Muscle of arm (tissue), 12 donors: Measurements from ENCODE around the gene PTPRN2. TPM values are rescaled to one million over a fixed set of nuclear protein-coding genes. Genes with fewer than 3 reads are reported as not detected.
A peak's percentile ranks its signal among the peaks of the same experiment; 100 is the strongest.
"Not testable (repeated sequence)": the region's sequence is repeated elsewhere in the genome, so short reads cannot be mapped to it uniquely, and the experiment has no call there.

Source experiments
- DNase-seq: peaks from one replicate; pipeline ENCODE4 v3.0.0-alpha.2; 2013
- polyA plus RNA-seq, 12 donors: library from polyadenylated mRNA; unstranded; fragments of 120-200 nt; gene quantifications; one replicate each; pipeline ENCODE4 v1.2.1, GENCODE V29; 2013; ENCODE audit not compliant: insufficient read length in 12 of 12

PTPRN2 gene
- polyA plus RNA-seq, 12 donors: 1.6 to 8.7 (median 2.3) TPM; not detected in 1

GRCh38 chr7:157671358-157672255 is 916.0 kb downstream of the PTPRN2 start:
- DNase-seq: no peak

- no peak for DNase-seq
Observed at GRCh38 chr7:157670490-157671357, 916.9 kb downstream of the PTPRN2 start.

- DNase-seq: no peak
Observed at GRCh38 chr7:157669768-157670351, 917.8 kb downstream of the PTPRN2 start.

GRCh38 chr7:157668884-157669767 is 918.5 kb downstream of the PTPRN2 start:
- DNase-seq: no peak

- DNase-seq: no peak
Observed at GRCh38 chr7:157668221-157668883, 919.3 kb downstream of the PTPRN2 start.

GRCh38 chr7:157667731-157668130 is 919.9 kb downstream of the PTPRN2 start:
- no peak for DNase-seq

GRCh38 chr7:157667261-157667660 is 920.4 kb downstream of the PTPRN2 start:
- no peak for DNase-seq

GRCh38 chr7:157666530-157667040 is 921.0 kb downstream of the PTPRN2 start:
- no peak for DNase-seq

GRCh38 chr7:157665634-157665988 is 922.0 kb downstream of the PTPRN2 start:
- not testable (repeated sequence) for DNase-seq

GRCh38 chr7:157664871-157665633 is 922.6 kb downstream of the PTPRN2 start:
- DNase-seq: no peak

GRCh38 chr7:157664034-157664433 is 923.6 kb downstream of the PTPRN2 start:
- DNase-seq: no peak

- peak; percentile 9 for DNase-seq
Observed at GRCh38 chr7:157662981-157663716, 924.5 kb downstream of the PTPRN2 start.

GRCh38 chr7:157662110-157662791 is 925.4 kb downstream of the PTPRN2 start:
- no peak for DNase-seq

- DNase-seq: no peak
Observed at GRCh38 chr7:157661611-157661975, 926.0 kb downstream of the PTPRN2 start.

GRCh38 chr7:157660971-157661610 is 926.5 kb downstream of the PTPRN2 start:
- DNase-seq: no peak

- DNase-seq: no peak
Observed at GRCh38 chr7:157658851-157659412, 928.7 kb downstream of the PTPRN2 start.
